Measurements from ENCODE around the gene NAP1L4. TPM values are rescaled to one million over a fixed set of nuclear protein-coding genes. Genes with fewer than 3 reads are reported as not detected.

Gene NAP1L4
- total RNA-seq, 1 experiment from 2014 or later, result 274 TPM

GRCh38 chr11:2924821-2925675 lies 67.1 kb downstream of the NAP1L4 start:
- intact Hi-C loops (cut with micrococcal nuclease; ENCODE audit: unreplicated experiment), result no loop called here
- ChIA-PET POLR2A (no interaction called here), CTCF (interaction anchor here (0.9 kb wide), 1 partner anchor 24 kb away, joined by 5 read pairs; no protein-coding TSS in a partner anchor)
- H3K27me3 ChIP-seq (ENCODE audit: control insufficient read depth, insufficient read depth, low read length), result no peaks in the 10 kb centered on the region
- no peak overlapping the region for H3K4me3 ChIP-seq (ENCODE audit: low read depth in 2 of 2, low read length in 2 of 2)
- in situ Hi-C loops (cut with HindIII; ENCODE audit: low pct_unique_long_range_greater_than_20kb, low sequenced_read_pairs), result no loop called here
- H3K9me3 ChIP-seq (ENCODE audit: control insufficient read depth, insufficient read depth, low read depth, low read length), result no peaks in the 10 kb centered on the region
- H3K4me1 ChIP-seq (ENCODE audit: control insufficient read depth, insufficient read depth, low read length), result peaks cover 41% of the 10 kb centered on the region
- TF ChIP-seq SIN3A (IDR thresholded peaks at IDR 0.05; ENCODE audit: borderline replicate concordance, insufficient read depth, low read depth, low read length), result no peak
- TF ChIP-seq POLR2AphosphoS5 (IDR thresholded peaks at IDR 0.05; ENCODE audit: low read depth, low read length), result no peak
- TF ChIP-seq CTCF (IDR thresholded peaks at IDR 0.05), result no peak
- no peak for TF ChIP-seq REST (IDR thresholded peaks at IDR 0.05; ENCODE audit: insufficient read depth in 1 of 2, low read depth in 2 of 2, low read length in 1 of 2)
- TF ChIP-seq TCF7L2 (IDR thresholded peaks at IDR 0.05; ENCODE audit: low read depth, low read length), result no peak
- BruUV-seq (replicated peaks), result no TSS peak
- ATAC-seq (no peak), DNase-seq (ENCODE audit: low read depth, low spot score) (no peak)
- H3K27ac ChIP-seq (ENCODE audit: low read length), result peak overlapping the region; percentile 36; the same call in 1 of the 2 replicates
- H3K36me3 ChIP-seq (ENCODE audit: control insufficient read depth, insufficient read depth, low read length), result no peaks in the 10 kb centered on the region; the same call in 1 of the 2 replicates

- Histone ChIP-seq H3K4me1 (ENCODE audit: control insufficient read depth, insufficient read depth, low read length) (peaks cover 37% of the 10 kb centered on the region), H3K4me3 (ENCODE audit: low read depth in 2 of 2, low read length in 2 of 2) (no peak overlapping the region), H3K36me3 (ENCODE audit: control insufficient read depth, insufficient read depth, low read length) (no peaks in the 10 kb centered on the region; the same call in 1 of the 2 replicates), H3K27me3 (ENCODE audit: control insufficient read depth, insufficient read depth, low read length) (no peaks in the 10 kb centered on the region), H3K9me3 (ENCODE audit: control insufficient read depth, insufficient read depth, low read depth, low read length) (no peaks in the 10 kb centered on the region), H3K27ac (ENCODE audit: low read length) (peak overlapping the region; percentile 41)
- no TSS peak for BruUV-seq (replicated peaks)
- no peak for DNase-seq (ENCODE audit: low read depth, low spot score)
- ATAC-seq, result peak; percentile 31
- in situ Hi-C loops (cut with HindIII; ENCODE audit: low pct_unique_long_range_greater_than_20kb, low sequenced_read_pairs) (no loop called here), intact Hi-C loops (cut with micrococcal nuclease; ENCODE audit: unreplicated experiment) (no loop called here)
- ChIA-PET POLR2A (no interaction called here), CTCF (interaction anchor here (0.9 kb wide), 1 partner anchor 23 kb away, joined by 5 read pairs; no protein-coding TSS in a partner anchor)
- TF ChIP-seq REST (IDR thresholded peaks at IDR 0.05; ENCODE audit: insufficient read depth in 1 of 2, low read depth in 2 of 2, low read length in 1 of 2), result no peak
- no peak for TF ChIP-seq SIN3A (IDR thresholded peaks at IDR 0.05; ENCODE audit: borderline replicate concordance, insufficient read depth, low read depth, low read length)
- TF ChIP-seq CTCF (IDR thresholded peaks at IDR 0.05), result no peak
- TF ChIP-seq TCF7L2 (IDR thresholded peaks at IDR 0.05; ENCODE audit: low read depth, low read length), result no peak
- no peak for TF ChIP-seq POLR2AphosphoS5 (IDR thresholded peaks at IDR 0.05; ENCODE audit: low read depth, low read length)
These were observed 67.7 kb downstream of the NAP1L4 start for GRCh38 chr11:2924381-2924780.

Measured in Panc1 (cell line).